ENCODE results near the gene PIAS4.

Gene PIAS4

GRCh38 chr19:3981736-3982681 is 25.5 kb upstream of the PIAS4 start:
- no peak overlapping the region for H3K27ac Mint-ChIP-seq

GRCh38 chr19:3982701-3983541 is 24.6 kb upstream of the PIAS4 start:
- Mint-ChIP-seq H3K4me3 (peak overlapping the region; percentile 2), H3K27me3 (peaks cover 2% of the 10 kb centered on the region), H3K27ac (peak overlapping the region; percentile 92), H3K4me1 (ENCODE audit: low read depth) (peaks cover 48% of the 10 kb centered on the region), H3K9me3 (no peaks in the 10 kb centered on the region), H3K36me3 (ENCODE audit: low read depth) (peaks cover 74% of the 10 kb centered on the region)
- intact Hi-C loops (cut with micrococcal nuclease) = loop anchor here (10.0 kb wide), 1 partner anchor 222 kb away; no protein-coding TSS in a partner anchor

More at GRCh38 chr19:3981736-3982681, 25.5 kb upstream of the PIAS4 start:
- Mint-ChIP-seq H3K4me1 (ENCODE audit: low read depth) (peaks cover 53% of the 10 kb centered on the region), H3K9me3 (no peaks in the 10 kb centered on the region), H3K27me3 (peaks cover 2% of the 10 kb centered on the region), H3K4me3 (no peak overlapping the region), H3K36me3 (ENCODE audit: low read depth) (peaks cover 83% of the 10 kb centered on the region)
- intact Hi-C loops (cut with micrococcal nuclease) = loop anchor here (10.0 kb wide), 1 partner anchor 223 kb away; no protein-coding TSS in a partner anchor

- peak overlapping the region; percentile 92 for H3K27ac Mint-ChIP-seq
- H3K36me3 Mint-ChIP-seq (ENCODE audit: low read depth) = peaks cover 68% of the 10 kb centered on the region
- intact Hi-C loops (cut with micrococcal nuclease) = loop anchor here (10.0 kb wide), 1 partner anchor 221 kb away; no protein-coding TSS in a partner anchor
- H3K4me3 Mint-ChIP-seq = peak overlapping the region; percentile 90
- H3K4me1 Mint-ChIP-seq (ENCODE audit: low read depth) = peaks cover 48% of the 10 kb centered on the region
- peaks cover 2% of the 10 kb centered on the region for H3K27me3 Mint-ChIP-seq
- H3K9me3 Mint-ChIP-seq = no peaks in the 10 kb centered on the region
Measured at GRCh38 chr19:3983542-3983914, 24.0 kb upstream of the PIAS4 start.

DNA sequence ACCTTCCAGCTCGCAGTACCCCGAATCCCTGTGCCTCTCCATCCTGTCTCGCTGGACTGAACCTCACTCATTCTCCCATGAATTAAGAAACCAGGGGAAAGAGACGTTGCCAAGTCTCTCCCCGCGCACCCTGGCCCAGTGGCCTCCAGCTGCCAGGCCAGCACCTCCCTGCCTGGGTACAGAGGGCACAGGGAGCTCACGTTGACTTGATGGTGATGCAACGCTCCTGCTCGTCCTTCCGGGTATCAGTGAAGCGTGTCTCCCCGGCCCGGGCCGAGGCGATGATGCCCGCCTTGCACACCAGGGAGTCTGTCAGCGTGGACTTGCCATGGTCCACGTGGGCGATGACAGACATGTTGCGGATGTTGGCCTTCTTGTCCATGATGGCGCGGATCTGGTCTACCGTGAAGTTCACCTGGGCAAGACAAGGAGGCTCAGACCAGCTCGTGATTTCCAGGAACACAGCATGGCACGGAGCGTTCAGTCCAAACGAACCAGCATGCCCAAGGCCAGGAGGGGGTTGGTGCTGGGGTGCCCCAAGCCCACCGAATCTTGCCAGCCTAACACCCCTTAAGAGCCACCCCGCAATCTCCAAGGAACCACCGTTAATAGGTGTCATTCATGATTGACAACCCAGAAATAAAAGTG is 23.5 kb upstream of the PIAS4 start:
- intact Hi-C loops (cut with micrococcal nuclease) = loop anchor here (10.0 kb wide), 1 partner anchor 221 kb away; no protein-coding TSS in a partner anchor
- H3K27me3 Mint-ChIP-seq = peaks cover 2% of the 10 kb centered on the region
- peak overlapping the region; percentile 92 for H3K27ac Mint-ChIP-seq
- no peaks in the 10 kb centered on the region for H3K9me3 Mint-ChIP-seq
- peaks cover 48% of the 10 kb centered on the region for H3K4me1 Mint-ChIP-seq (ENCODE audit: low read depth)
- H3K4me3 Mint-ChIP-seq = peak overlapping the region; percentile 90
- peaks cover 63% of the 10 kb centered on the region for H3K36me3 Mint-ChIP-seq (ENCODE audit: low read depth)

DNA sequence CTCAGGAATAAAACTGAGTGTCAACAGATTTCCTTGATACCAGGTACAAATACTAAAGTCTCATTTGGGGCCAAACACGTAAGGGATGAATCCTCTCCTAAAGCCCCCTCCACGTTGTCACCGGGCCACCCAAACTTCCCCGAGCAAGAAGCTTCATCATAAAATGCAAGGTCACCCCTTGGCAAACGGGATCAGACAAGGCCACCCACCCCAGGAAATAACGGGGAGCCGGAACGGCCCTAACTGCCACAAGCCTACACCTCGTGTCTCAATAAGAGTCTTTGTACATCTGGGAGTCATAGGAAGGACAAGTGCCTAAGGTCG is 23.0 kb upstream of the PIAS4 start:
- intact Hi-C loops (cut with micrococcal nuclease) = loop anchor here (10.0 kb wide), 1 partner anchor 220 kb away; no protein-coding TSS in a partner anchor
- H3K9me3 Mint-ChIP-seq = no peaks in the 10 kb centered on the region
- peak overlapping the region; percentile 92 for H3K27ac Mint-ChIP-seq
- H3K27me3 Mint-ChIP-seq = peaks cover 2% of the 10 kb centered on the region
- H3K36me3 Mint-ChIP-seq (ENCODE audit: low read depth) = peaks cover 58% of the 10 kb centered on the region
- peaks cover 43% of the 10 kb centered on the region for H3K4me1 Mint-ChIP-seq (ENCODE audit: low read depth)
- H3K4me3 Mint-ChIP-seq = peak overlapping the region; percentile 90

DNA sequence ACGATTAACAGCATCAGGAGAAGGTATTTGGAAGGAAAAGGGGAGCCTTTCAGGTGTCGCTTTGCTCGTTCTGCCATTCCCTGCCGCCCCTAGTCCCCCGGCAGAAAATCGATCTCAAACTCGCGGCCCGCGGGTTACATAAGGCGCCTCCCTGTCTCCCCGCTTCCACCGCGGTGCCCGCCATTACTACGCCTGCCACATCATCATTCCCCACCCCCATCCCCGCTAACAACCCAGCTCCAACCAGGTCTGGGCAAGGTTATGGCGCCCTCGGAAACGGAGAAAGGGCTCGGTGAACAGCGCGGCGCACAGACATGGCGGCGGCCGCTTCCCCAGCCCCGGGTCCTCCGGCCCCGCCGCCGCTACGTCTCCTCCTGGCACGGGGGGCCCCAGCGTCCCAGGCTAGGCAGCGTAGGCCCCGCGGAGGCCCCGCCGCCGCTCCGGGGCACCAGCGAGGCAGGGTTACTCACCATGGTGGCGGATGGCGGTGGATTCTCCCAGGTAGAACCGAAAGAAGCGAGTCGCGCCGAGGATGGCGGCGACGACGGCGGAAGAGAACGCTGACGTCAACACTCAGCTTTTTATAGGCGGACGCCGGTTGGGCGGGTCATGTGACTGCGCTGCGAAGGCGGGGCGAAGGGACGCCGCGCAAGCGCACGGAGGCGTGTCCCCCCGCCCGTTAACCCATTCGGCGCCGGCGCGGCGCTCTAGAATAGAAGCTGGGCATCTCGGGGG is 22.5 kb upstream of the PIAS4 start, which contains the start of gene EEF2:
EEF2 (minus strand) TSS at position 556 of the 735 bp plus-strand sequence; CDS start at position 473, 83 bp downstream.
- Mint-ChIP-seq H3K9me3 (no peaks in the 10 kb centered on the region), H3K27ac (peak within 1 kb of the TSS; percentile 92), H3K4me1 (ENCODE audit: low read depth) (peaks cover 39% of the 10 kb centered on the region), H3K4me3 (peak within 1 kb of the TSS; percentile 90), H3K27me3 (peaks cover 2% of the 10 kb centered on the region), H3K36me3 (ENCODE audit: low read depth) (peaks cover 52% of the 10 kb centered on the region)
- intact Hi-C loops (cut with micrococcal nuclease) = loop anchor here (5.0 to 10.0 kb wide), 2 partner anchors 197 to 220 kb away; partner anchors contain the start of genes ANKRD24 and SIRT6

DNA sequence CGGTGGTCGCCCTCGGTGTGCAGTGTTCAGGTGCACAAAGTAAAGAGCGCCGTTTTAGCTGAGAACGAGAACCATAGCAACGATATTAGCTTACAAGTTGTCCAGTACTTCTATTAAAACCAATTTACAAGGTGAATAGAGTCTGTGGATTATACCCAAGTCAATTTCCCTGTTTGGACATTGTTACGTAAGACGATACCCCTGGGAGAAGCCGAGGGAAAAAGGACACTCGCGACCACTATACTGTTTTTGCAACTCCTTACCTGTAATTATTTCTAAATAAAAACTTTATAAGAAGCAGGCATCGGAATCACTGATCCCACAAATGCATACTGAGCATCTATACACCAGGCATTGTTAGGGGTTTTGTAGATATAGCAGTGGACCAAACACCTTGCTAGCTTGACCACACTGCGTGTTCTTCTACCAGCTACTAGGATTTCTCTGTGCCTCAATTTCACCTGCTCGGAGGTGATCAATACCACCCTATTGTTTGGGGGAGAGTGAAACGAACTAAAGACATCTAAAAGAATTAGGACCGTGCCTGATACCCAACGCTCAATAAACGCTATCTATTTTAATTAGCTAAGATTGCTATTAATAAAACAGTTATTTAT is 21.8 kb upstream of the PIAS4 start:
- intact Hi-C loops (cut with micrococcal nuclease) = loop anchor here (5.0 to 10.0 kb wide), 2 partner anchors 197 to 219 kb away; partner anchors contain the start of genes ANKRD24 and SIRT6
- peaks cover 43% of the 10 kb centered on the region for H3K4me1 Mint-ChIP-seq (ENCODE audit: low read depth)

GRCh38 chr19:3986260-3987041 is 21.1 kb upstream of the PIAS4 start:
- peaks cover 39% of the 10 kb centered on the region for H3K4me1 Mint-ChIP-seq (ENCODE audit: low read depth)

More for the DNA sequence above, 21.8 kb upstream of the PIAS4 start:
- Mint-ChIP-seq H3K27me3 (peaks cover 2% of the 10 kb centered on the region), H3K27ac (peak overlapping the region; percentile 92), H3K36me3 (ENCODE audit: low read depth) (peaks cover 46% of the 10 kb centered on the region), H3K4me3 (peak overlapping the region; percentile 90), H3K9me3 (no peaks in the 10 kb centered on the region)

GRCh38 chr19:3987619-3988371 is 19.7 kb upstream of the PIAS4 start:
- Mint-ChIP-seq H3K4me1 (ENCODE audit: low read depth) (peaks cover 31% of the 10 kb centered on the region), H3K27me3 (peaks cover 2% of the 10 kb centered on the region), H3K9me3 (no peaks in the 10 kb centered on the region), H3K4me3 (peak overlapping the region; percentile 57), H3K27ac (peak overlapping the region; percentile 71), H3K36me3 (ENCODE audit: low read depth) (peaks cover 25% of the 10 kb centered on the region)
- intact Hi-C loops (cut with micrococcal nuclease) = loop anchor here (5.0 to 10.0 kb wide), 2 partner anchors 195 to 217 kb away; partner anchors contain the start of genes ANKRD24 and SIRT6

More at GRCh38 chr19:3986260-3987041, 21.1 kb upstream of the PIAS4 start:
- Mint-ChIP-seq H3K9me3 (no peaks in the 10 kb centered on the region), H3K27me3 (peaks cover 2% of the 10 kb centered on the region), H3K4me3 (peak overlapping the region; percentile 90), H3K27ac (no peak overlapping the region), H3K36me3 (ENCODE audit: low read depth) (peaks cover 39% of the 10 kb centered on the region)
- intact Hi-C loops (cut with micrococcal nuclease) = loop anchor here (5.0 to 10.0 kb wide), 2 partner anchors 196 to 218 kb away; partner anchors contain the start of genes ANKRD24 and SIRT6

GRCh38 chr19:3990815-3991117 is 16.8 kb upstream of the PIAS4 start:
- Mint-ChIP-seq H3K4me1 (ENCODE audit: low read depth) (peaks cover 13% of the 10 kb centered on the region), H3K4me3 (peak overlapping the region; percentile 4), H3K27ac (no peak overlapping the region), H3K27me3 (peaks cover 2% of the 10 kb centered on the region), H3K36me3 (ENCODE audit: low read depth) (no peaks in the 10 kb centered on the region), H3K9me3 (no peaks in the 10 kb centered on the region)
- intact Hi-C loops (cut with micrococcal nuclease) = loop anchor here (2.0 kb wide), 1 partner anchor 16 kb away; the partner anchor contains the start of gene PIAS4

GRCh38 chr19:3995607-3996006 is 11.9 kb upstream of the PIAS4 start:
- Mint-ChIP-seq H3K9me3 (no peaks in the 10 kb centered on the region), H3K27me3 (no peaks in the 10 kb centered on the region), H3K36me3 (ENCODE audit: low read depth) (no peaks in the 10 kb centered on the region), H3K4me1 (ENCODE audit: low read depth) (peaks cover 4% of the 10 kb centered on the region), H3K27ac (no peak overlapping the region), H3K4me3 (no peak overlapping the region)
- intact Hi-C loops (cut with micrococcal nuclease) = no loop called here
